NCI-H774 (cell line): Measurements from ENCODE around the gene CMSS1.
"Not testable (repeated sequence)": the region's sequence is repeated elsewhere in the genome, so short reads cannot be mapped to it uniquely, and the experiment has no call there.

ENCODE experiments used
- DNase-seq: peaks from one replicate; lab custom pipeline; 2025; lab: John Stamatoyannopoulos, UW

CMSS1 gene

GRCh38 chr3:100083209-100083608 lies 265.5 kb downstream of the CMSS1 start:
- DNase-seq, result no peak

- no peak for DNase-seq
Observed at GRCh38 chr3:100084100-100084806, 266.6 kb downstream of the CMSS1 start.

- no peak for DNase-seq
Observed at GRCh38 chr3:100086401-100086800, 268.7 kb downstream of the CMSS1 start.

GRCh38 chr3:100087198-100087597 lies 269.5 kb downstream of the CMSS1 start:
- peak; percentile 32 for DNase-seq

- no peak for DNase-seq
Observed at GRCh38 chr3:100088735-100089368, 271.2 kb downstream of the CMSS1 start.

GRCh38 chr3:100089812-100090668 lies 272.4 kb downstream of the CMSS1 start:
- DNase-seq, result no peak

GRCh38 chr3:100090669-100091005 lies 273.0 kb downstream of the CMSS1 start:
- no peak for DNase-seq

GRCh38 chr3:100093831-100094230 lies 276.2 kb downstream of the CMSS1 start:
- DNase-seq, result no peak

- not testable (repeated sequence) for DNase-seq
Observed at GRCh38 chr3:100096286-100096685, 278.6 kb downstream of the CMSS1 start.

GRCh38 chr3:100096866-100097265 lies 279.2 kb downstream of the CMSS1 start:
- no peak for DNase-seq

- no peak for DNase-seq
Observed at GRCh38 chr3:100097919-100098783, 280.5 kb downstream of the CMSS1 start.

- DNase-seq, result no peak
Observed at GRCh38 chr3:100098784-100099070, 281.1 kb downstream of the CMSS1 start.

- no peak for DNase-seq
Observed at GRCh38 chr3:100099621-100100020, 282.0 kb downstream of the CMSS1 start.

- DNase-seq, result no peak
Observed at GRCh38 chr3:100100425-100100824, 282.8 kb downstream of the CMSS1 start.

GRCh38 chr3:100102757-100103156 lies 285.1 kb downstream of the CMSS1 start:
- DNase-seq, result no peak

- peak; percentile 35 for DNase-seq
Observed at GRCh38 chr3:100103558-100104441, 286.1 kb downstream of the CMSS1 start.

GRCh38 chr3:100104442-100104798 lies 286.8 kb downstream of the CMSS1 start:
- no peak for DNase-seq

GRCh38 chr3:100104817-100105413 lies 287.3 kb downstream of the CMSS1 start:
- no peak for DNase-seq

- no peak for DNase-seq
Observed at GRCh38 chr3:100105501-100105900, 287.8 kb downstream of the CMSS1 start.

GRCh38 chr3:100106094-100106493 lies 288.4 kb downstream of the CMSS1 start:
- DNase-seq, result no peak
